DOHH2 (cell line): ENCODE results near the gene DOCK4.

Experiments used
- CTCF ChIP-seq: fragments of 200-600 bp; sonication (generic); IDR thresholded peaks from one replicate; pipeline ENCODE4 v1.5.1; 2014; ENCODE audit warnings: antibody characterized with exemption, mild to moderate bottlenecking, low read depth, low read length; ENCODE audit not compliant: poor library complexity, severe bottlenecking
- EZH2phosphoT487 ChIP-seq: fragments of 200-600 bp; sonication (generic); IDR thresholded peaks from 2 replicates; pipeline ENCODE4 v1.6.1; 2017; ENCODE audit warnings: borderline replicate concordance, mild to moderate bottlenecking, antibody characterized with exemption, low read length, moderate library complexity, mixed read lengths

GRCh38 chr7:112144284-112145059 is 61.7 kb downstream of the DOCK4 start:
- TF ChIP-seq CTCF, result no peak
- no peak for TF ChIP-seq EZH2phosphoT487
